GM19397 (cell line): Measurements from ENCODE around the gene MAGI2.

ENCODE experiments used
- ATAC-seq: cut with Tn5 transposase; IDR thresholded peaks from one replicate; pipeline ENCODE4 v1.9.1; 2021; ENCODE audit warnings: mild to moderate bottlenecking, moderate library complexity; ENCODE audit not compliant: unreplicated experiment

Gene MAGI2

GRCh38 chr7:78134256-78134655, 1319.2 kb downstream of the MAGI2 start:
- ATAC-seq, result no peak

- ATAC-seq, result no peak
These were observed 1322.8 kb downstream of the MAGI2 start for GRCh38 chr7:78130446-78131215.

- ATAC-seq, result no peak
These were observed 1323.6 kb downstream of the MAGI2 start for GRCh38 chr7:78129865-78130264.

- no peak for ATAC-seq
These were observed 1326.5 kb downstream of the MAGI2 start for GRCh38 chr7:78127009-78127408.

- no peak for ATAC-seq
These were observed 1327.6 kb downstream of the MAGI2 start for GRCh38 chr7:78125884-78126283.

- ATAC-seq, result no peak
These were observed 1329.3 kb downstream of the MAGI2 start for GRCh38 chr7:78124216-78124615.

GRCh38 chr7:78121888-78122287, 1331.6 kb downstream of the MAGI2 start:
- ATAC-seq, result no peak

- ATAC-seq, result no peak
These were observed 1335.0 kb downstream of the MAGI2 start for GRCh38 chr7:78118470-78118869.

- ATAC-seq, result no peak
These were observed 1337.6 kb downstream of the MAGI2 start for GRCh38 chr7:78115876-78116275.

GRCh38 chr7:78114993-78115392, 1338.5 kb downstream of the MAGI2 start:
- ATAC-seq, result no peak

GRCh38 chr7:78112488-78112887, 1341.0 kb downstream of the MAGI2 start:
- ATAC-seq, result no peak

GRCh38 chr7:78111386-78111785, 1342.1 kb downstream of the MAGI2 start:
- no peak for ATAC-seq

- ATAC-seq, result no peak
These were observed 1350.0 kb downstream of the MAGI2 start for GRCh38 chr7:78103475-78103874.

GRCh38 chr7:78101076-78101475, 1352.4 kb downstream of the MAGI2 start:
- no peak for ATAC-seq

GRCh38 chr7:78099715-78100394, 1353.6 kb downstream of the MAGI2 start:
- ATAC-seq, result no peak

- no peak for ATAC-seq
These were observed 1357.9 kb downstream of the MAGI2 start for GRCh38 chr7:78095549-78095948.

GRCh38 chr7:78092331-78092730, 1361.1 kb downstream of the MAGI2 start:
- ATAC-seq, result no peak

GRCh38 chr7:78090616-78091015, 1362.9 kb downstream of the MAGI2 start:
- no peak for ATAC-seq

- no peak for ATAC-seq
These were observed 1369.9 kb downstream of the MAGI2 start for GRCh38 chr7:78083476-78084120.

GRCh38 chr7:78082556-78082955, 1370.9 kb downstream of the MAGI2 start:
- no peak for ATAC-seq

- no peak for ATAC-seq
These were observed 1371.6 kb downstream of the MAGI2 start for GRCh38 chr7:78081888-78082287.

GRCh38 chr7:78081344-78081743, 1372.1 kb downstream of the MAGI2 start:
- no peak for ATAC-seq
